GM19239 (cell line): ENCODE data around the gene CHRNA4.
"Not testable (repeated sequence)": the region's sequence is repeated elsewhere in the genome, so short reads cannot be mapped to it uniquely, and the experiment has no call there.

Experiments
- DNase-seq: peaks from one replicate; pipeline ENCODE4 v3.0.0; 2011; ENCODE audit warnings: low spot score; ENCODE audit not compliant: insufficient read length
- FAIRE-seq: peaks from 2 replicates; lab custom pipeline; 2011; peaks lifted over from hg19 to GRCh38; lab: Jason Lieb, UNC

Gene CHRNA4

GRCh38 chr20:63314015-63314471 is 47.1 kb downstream of the CHRNA4 start:
- FAIRE-seq (no peak), DNase-seq (no peak)

- DNase-seq (no peak), FAIRE-seq (no peak)
These were observed 47.7 kb downstream of the CHRNA4 start for GRCh38 chr20:63313349-63314014.

DNA sequence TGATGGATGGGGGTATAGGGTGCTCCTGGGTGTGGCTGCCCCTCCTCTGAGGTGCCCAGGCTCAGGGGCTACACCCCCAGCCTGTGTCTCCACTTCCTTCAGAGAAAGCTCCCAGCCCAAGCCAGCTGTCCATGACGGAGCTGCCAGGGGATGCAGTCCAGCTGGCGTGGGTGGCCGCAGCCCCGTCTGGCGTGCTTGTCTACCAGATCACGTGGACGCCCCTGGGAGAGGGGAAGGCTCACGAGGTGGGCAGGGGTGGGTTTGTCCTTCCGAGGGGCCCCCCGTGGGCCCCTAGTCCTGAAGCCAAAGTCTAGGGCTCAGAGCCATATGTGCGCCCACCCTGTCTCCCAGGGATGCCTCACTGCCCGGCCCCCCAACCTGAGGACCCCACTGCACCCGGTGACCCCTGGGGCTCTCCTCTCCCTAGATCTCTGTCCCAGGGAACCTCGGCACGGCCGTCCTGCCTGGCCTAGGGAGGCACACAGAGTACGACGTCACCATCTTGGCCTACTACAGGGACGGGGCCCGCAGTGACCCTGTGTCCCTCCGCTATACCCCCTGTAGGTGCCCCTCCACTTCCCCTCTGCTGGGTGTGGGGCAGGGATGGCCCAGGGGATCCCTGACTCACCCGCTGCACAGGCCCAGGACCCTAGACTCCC is 48.3 kb downstream of the CHRNA4 start:
- no peak for DNase-seq
- no peak for FAIRE-seq

- DNase-seq = no peak
- no peak for FAIRE-seq
These were observed 48.9 kb downstream of the CHRNA4 start for GRCh38 chr20:63312273-63312672.

DNA sequence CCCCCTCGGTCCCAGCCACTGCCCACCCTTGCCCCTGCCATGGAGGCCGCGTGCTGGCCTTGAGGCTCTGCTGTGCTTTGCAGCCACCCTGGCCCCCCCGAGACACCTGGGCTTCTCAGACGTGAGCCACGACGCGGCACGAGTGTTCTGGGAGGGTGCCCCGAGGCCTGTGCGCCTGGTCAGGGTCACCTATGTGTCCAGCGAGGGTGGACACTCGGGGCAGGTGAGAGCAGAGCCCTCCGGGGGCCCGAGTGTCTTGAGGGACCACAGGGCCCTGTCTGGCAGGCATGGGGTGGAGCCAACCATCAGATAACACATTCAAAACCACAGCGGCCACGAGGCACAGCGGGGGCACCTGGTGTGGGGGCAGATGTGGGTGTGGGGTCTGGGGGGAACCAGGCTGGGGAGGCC is 49.3 kb downstream of the CHRNA4 start:
- DNase-seq (no peak), FAIRE-seq (no peak)

GRCh38 chr20:63311186-63311832 is 49.8 kb downstream of the CHRNA4 start:
- DNase-seq = no peak
- no peak for FAIRE-seq

DNA sequence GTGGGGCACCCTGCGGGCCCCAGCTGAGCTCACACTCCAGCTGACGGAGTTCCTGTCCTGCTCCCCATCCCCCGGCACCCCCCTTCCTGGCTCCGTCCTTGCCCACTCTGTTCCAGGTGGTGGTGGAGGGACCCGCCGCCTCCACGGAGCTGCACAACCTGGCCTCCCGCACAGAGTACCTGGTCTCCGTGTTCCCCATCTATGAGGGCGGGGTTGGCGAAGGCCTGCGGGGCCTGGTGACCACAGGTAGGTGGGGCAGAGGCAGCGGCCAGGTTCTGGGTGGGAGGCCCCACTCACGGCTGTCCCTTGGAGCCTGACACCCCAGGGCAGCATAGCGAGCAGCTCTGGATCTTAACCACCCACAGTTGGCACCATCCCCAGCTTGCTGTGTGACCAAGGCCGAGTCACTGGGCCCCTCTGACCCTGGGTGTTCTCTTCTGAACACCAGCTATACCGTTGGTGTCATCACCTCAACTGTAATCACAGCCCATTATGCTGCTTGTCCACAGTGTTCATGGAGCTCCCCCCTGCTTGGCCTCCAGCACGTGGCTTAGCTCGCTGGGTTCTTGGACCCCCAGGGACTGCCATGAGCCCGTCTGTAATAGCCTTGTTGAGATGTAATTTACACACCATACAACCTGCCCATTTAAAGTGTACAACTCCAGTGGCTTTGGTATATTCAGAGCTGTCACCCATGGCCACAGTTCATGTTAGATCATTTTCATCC is 50.7 kb downstream of the CHRNA4 start:
- FAIRE-seq = no peak

DNA sequence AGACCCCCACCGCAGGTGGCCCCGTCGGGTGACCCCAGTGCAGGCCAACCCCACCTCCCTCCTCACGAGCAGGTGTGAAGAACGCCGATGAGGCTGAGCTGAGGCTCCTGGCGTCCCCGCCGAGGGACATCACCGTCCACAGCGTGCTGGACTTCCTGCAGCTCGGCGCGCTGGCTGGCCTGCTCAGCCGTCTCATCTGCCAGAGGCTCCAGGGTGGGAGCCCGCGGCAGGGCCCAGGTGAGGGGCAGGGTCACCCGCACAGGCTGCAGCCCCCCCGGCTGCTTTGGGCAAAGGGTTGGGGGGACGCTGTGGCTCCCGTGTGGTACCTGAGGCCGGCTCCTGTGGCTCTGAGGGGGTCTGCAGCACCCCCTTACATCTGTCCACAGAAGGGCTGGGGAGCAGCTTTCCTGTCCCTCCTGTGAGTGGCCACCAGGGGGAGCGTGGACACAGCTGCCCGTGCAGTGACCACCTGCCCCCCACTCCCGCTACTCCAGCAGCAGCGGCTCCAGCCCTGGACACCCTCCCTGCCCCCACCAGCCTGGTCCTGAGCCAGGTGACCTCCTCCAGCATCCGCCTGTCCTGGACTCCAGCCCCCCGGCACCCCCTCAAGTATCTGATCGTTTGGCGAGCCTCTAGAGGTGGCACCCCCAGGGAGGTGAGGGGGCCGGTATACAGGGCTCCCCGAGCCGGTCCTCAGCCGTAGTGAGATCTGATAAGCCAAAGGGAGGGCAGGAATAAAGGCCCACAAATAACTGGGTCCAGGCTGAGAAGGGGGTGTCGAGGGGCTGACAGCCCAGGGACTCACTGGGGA is 51.7 kb downstream of the CHRNA4 start:
- DNase-seq = no peak

More for the DNA sequence above, 50.7 kb downstream of the CHRNA4 start:
- DNase-seq = no peak

DNA sequence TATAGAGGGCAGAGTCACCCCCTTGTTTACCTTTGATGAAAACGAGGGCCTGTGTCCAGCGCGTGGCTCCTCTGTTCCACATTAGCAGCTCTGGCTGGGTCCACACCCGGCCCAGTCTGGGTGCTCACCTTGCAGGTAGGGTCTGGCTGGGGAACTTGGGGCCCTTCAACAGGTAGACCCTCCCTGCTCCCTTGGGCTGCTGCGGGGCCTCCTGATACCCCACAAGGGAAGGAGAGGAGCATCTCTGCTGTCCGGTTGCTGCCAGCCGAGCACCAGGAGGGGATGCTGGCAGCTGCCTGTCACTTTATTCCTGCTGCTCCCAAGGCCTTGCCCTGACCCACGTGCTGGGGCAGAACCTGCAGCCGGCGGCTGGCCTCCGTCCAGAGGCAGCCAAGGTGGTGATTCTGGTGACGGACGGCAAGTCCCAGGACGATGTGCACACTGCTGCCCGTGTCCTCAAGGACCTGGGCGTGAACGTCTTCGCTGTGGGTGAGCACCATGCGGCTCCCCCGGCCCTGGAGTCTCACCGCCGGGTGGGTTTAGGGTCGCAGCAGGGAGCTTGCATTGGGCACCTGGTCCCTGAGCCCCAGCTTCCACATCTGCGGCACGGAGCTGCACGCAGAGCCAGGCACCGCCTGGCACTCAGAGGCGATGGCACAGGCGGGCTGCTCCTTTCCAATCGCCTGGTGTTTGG is 52.8 kb downstream of the CHRNA4 start:
- no peak for FAIRE-seq

More for the DNA sequence above, 51.7 kb downstream of the CHRNA4 start:
- FAIRE-seq = no peak

DNA sequence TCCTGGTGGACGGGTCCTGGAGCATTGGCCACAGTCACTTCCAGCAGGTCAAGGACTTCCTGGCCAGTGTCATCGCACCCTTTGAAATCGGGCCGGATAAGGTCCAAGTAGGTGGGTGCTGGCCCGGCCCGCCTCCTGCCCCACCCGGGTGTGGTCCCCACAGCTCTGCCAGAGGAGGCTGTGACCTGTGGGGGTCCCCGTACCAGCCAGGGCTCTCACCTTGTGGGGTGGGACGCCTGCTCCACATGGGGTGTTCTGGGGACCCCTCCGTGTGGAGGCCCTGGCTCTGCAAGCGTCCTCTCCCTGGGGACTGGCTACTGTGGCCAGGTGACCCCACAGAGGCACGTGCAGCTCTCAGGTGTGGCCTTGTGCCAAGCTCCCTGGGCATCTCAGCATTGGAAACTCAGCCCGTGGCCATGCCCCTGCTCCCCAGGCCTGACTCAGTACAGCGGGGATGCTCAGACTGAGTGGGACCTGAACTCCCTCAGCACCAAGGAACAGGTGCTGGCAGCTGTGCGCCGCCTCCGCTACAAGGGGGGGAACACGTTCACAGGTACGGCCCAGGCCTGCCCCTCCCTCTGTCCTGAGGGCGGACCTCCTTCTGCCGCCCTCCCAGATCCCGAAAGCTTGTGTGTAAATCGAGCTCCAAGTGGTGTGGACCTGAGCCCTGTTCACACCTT is 53.5 kb downstream of the CHRNA4 start:
- DNase-seq (no peak), FAIRE-seq (no peak)

More for the DNA sequence above, 52.8 kb downstream of the CHRNA4 start:
- no peak for DNase-seq

DNA sequence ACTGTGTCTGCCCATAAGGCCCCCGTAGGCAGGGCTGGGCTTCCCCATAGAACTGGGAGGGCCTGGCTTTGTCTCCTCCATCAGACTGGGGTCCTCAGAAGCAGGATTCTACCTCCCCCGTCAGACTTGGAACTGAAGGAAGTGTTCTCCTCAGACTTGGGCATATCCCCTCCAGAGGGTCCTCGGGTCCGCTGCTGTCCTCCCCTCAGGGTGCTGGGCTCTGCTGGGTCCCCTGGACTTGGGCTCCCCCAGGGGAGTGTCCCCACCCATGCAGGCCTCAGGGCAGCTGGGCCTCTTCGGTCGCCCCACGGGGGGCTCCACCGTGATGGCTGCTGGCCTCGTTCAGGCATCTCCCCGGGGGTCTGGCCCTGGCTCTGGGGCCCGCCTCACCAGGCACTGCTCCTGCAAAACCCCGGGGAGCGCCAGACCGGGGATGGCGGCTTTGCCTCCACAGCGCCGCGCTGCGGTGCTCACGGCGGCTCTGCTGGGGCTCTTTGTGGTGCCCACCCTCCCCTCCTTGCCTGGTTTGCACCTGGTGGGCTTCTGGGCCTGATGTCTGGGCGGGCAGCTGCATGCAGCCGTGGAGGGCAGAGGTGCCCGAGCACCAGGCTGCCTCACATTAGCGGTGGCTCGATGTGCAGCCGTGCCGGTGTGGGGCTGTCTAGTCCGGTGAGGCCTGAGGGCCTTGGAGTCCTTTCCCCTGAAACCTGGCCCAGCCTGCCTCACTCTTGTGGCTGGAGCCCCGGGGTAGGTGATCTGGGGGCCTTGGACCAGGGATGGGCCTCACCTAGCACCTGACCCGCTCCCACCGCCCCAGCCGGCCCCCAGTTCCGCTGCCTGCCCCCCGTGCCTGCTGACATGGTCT is 54.2 kb downstream of the CHRNA4 start:
- FAIRE-seq (no peak), DNase-seq (no peak)

DNA sequence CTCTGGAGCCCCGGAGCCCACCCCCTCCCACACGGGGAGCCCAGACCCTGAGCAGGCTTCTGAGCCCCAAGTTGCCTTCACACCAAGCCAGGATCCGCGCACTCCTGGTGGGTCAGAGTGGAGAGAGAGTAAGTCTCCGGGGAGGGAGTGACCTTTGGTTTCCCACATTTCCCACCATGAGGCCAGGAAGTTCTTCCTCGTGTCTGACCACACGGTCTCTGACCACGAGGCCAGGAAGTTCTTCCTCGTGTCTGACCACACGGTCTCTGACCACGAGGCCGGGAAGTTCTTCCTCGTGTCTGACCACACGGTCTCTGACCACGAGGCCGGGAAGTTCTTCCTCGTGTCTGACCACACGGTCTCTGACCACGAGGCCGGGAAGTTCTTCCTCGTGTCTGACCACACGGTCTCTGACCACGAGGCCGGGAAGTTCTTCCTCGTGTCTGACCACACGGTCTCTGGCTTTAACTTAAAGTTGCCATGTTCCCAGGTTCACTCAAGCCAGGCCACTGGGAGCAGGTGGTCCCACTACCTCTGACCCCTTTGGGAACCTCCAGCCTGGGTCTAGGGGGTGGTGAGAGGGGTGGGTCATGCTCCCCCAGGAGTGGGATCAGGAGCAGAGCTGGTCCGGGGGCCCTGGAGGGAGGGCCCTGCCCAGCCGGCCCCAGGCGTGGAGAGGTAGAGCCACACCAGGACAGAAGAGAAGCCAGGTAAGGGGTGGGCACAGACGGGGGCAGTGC is 55.0 kb downstream of the CHRNA4 start:
- FAIRE-seq, DNase-seq: not testable (repeated sequence)

- DNase-seq (no peak), FAIRE-seq (no peak)
These were observed 55.8 kb downstream of the CHRNA4 start for GRCh38 chr20:63305393-63305792.

DNA sequence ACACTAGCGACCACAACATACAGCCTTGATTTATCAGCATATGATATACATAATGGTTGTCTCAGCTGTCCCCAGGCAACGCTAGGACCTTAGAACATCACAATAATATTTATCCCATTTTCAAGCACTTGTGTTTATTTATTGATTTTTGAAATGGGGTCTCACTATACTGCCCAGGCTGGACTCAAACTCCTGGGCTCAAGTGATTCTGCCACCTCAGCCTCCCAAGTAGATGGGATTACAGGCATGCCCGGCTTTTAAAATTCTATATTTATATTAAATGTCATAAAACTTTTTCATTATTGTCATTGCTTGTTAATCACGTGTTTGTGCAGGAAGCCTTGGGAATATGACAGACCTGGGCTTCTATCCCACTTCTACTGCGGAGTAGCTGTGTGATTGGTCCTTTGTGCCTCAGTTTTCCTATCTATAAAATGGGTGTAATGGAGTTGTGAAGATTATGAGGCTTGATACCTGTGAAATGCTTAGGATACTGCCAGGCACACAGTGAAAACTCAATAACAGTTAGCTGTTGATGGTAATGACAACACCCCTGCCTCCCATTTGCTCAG is 58.0 kb downstream of the CHRNA4 start:
- DNase-seq = no peak
- FAIRE-seq = no peak

GRCh38 chr20:63301671-63302070 is 59.5 kb downstream of the CHRNA4 start:
- no peak for DNase-seq
- no peak for FAIRE-seq

- DNase-seq (no peak), FAIRE-seq (no peak)
These were observed 62.3 kb downstream of the CHRNA4 start for GRCh38 chr20:63298731-63299312.
